ENCODE results near the gene RCOR1.

GRCh38 chr14:102667703-102668102 is 75.3 kb downstream of the RCOR1 start:
- no peak for TF ChIP-seq POLR2AphosphoS5 (IDR thresholded peaks at IDR 0.05)
- no peak for TF ChIP-seq POLR2A (IDR thresholded peaks at IDR 0.05)
